Fibroblast of lung (primary cell): ENCODE data around the gene LRP5.

Experiments used
- EZH2 ChIP-seq: IDR thresholded peaks from 2 replicates; pipeline ENCODE4 v1.5.1; 2012; ENCODE audit warnings: low read length, control low read depth, mild to moderate bottlenecking; ENCODE audit errors: missing control alignments
- TF ChIP-seq, protein P1 (sequence below), 2 donors: IDR thresholded peaks in 1 of 2; conservative IDR thresholded peaks in 1 of 2; 1 replicate in 1 of 2; 2 replicates in 1 of 2; pipeline ENCODE4 v1.5.1; 2011 to 2012; ENCODE audit warnings: low read length in 2 of 2, control low read depth in 1 of 2, inconsistent platforms in 1 of 2, low read depth in 1 of 2, mild to moderate bottlenecking in 1 of 2

DNA sequence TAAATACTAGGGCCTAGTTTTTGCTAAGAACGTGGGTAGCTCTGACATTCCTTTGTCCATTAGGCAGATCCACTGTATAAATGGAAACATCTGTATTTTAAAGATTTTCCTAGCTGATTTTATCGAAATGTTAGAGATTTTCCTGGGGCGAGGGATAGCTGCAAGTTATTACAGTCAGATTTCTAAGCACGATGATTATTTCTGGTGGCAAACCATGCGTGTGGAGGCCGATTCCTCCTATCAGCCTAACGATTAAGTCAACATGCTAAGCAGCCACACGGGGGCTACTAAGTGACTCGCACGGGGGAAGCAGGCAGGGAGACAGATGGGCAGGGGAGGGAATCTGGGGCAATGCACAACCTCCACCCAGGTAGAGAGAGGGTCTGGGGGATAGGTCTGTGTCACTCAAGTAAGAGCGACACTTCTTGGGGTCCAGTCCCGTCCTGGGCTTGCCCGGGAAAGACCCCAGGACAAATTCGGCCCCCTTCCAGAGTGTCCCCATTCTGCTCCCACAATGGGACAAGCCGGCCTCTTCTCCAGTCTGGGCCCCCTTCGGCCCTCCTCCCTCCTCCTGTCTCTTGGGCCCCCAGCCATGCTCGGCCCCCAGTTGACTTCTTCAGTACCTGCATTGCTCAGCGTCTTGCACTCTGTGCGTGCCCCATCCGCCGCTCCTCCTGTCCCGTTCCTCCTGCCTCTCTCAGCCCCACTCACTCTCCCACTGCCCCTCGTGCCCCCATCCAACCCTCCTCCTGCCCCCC lies 41.2 kb upstream of the LRP5 start:
- TF ChIP-seq, protein P1, sequence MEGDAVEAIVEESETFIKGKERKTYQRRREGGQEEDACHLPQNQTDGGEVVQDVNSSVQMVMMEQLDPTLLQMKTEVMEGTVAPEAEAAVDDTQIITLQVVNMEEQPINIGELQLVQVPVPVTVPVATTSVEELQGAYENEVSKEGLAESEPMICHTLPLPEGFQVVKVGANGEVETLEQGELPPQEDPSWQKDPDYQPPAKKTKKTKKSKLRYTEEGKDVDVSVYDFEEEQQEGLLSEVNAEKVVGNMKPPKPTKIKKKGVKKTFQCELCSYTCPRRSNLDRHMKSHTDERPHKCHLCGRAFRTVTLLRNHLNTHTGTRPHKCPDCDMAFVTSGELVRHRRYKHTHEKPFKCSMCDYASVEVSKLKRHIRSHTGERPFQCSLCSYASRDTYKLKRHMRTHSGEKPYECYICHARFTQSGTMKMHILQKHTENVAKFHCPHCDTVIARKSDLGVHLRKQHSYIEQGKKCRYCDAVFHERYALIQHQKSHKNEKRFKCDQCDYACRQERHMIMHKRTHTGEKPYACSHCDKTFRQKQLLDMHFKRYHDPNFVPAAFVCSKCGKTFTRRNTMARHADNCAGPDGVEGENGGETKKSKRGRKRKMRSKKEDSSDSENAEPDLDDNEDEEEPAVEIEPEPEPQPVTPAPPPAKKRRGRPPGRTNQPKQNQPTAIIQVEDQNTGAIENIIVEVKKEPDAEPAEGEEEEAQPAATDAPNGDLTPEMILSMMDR (conservative IDR thresholded peaks at IDR 0.05 in 1 of 2, IDR thresholded peaks at IDR 0.05 in 1 of 2; ENCODE audit: low read depth in 1 of 2, low read length in 2 of 2), result peak; percentile 57 to 62
- TF ChIP-seq EZH2, result no peak
